Tibial nerve (tissue), 4 donors: Measurements from ENCODE around the gene TOR3A. TPM values are rescaled to one million over a fixed set of nuclear protein-coding genes. Genes with fewer than 3 reads are reported as not detected.

Experiments
- DNase-seq, 2 donors: peaks; one replicate each; pipeline ENCODE4 v3.0.0-alpha.2; 2019; ENCODE audit warnings: low spot score in 2 of 2
- H3K27ac ChIP-seq, 4 donors: fragments of 200-600 bp; sonication (generic) in 3 of 4; one replicate each; pipeline ENCODE4 v1.5.1; 2017 to 2019; ENCODE audit warnings: mild to moderate bottlenecking in 1 of 4
- H3K27me3 ChIP-seq, 2 donors: fragments of 200-600 bp; sonication (generic) in 1 of 2; one replicate each; pipeline versions ENCODE4 v1.5.1 to v1.6.0; 2017 to 2019
- H3K36me3 ChIP-seq, 3 donors: fragments of 200-600 bp; sonication (generic); one replicate each; pipeline ENCODE4 v1.5.1; 2018 to 2019
- H3K4me1 ChIP-seq, 4 donors: fragments of 200-600 bp; sonication (generic) in 3 of 4; one replicate each; pipeline ENCODE4 v1.5.1; 2017 to 2019
- H3K4me3 ChIP-seq, 4 donors: fragments of 200-600 bp; sonication (generic) in 3 of 4; one replicate each; pipeline ENCODE4 v1.5.1; 2017 to 2019; ENCODE audit warnings: mild to moderate bottlenecking in 1 of 4, moderate library complexity in 1 of 4
- H3K9me3 ChIP-seq, 4 donors: fragments of 200-600 bp; sonication (generic) in 3 of 4; one replicate each; pipeline ENCODE4 v1.5.1; 2017 to 2019
- EP300 ChIP-seq, 2 donors: sonication (generic); formaldehyde crosslinking; IDR thresholded peaks; one replicate each; pipeline ENCODE4 v1.6.1; 2017; ENCODE audit warnings: antibody characterized with exemption in 2 of 2, mild to moderate bottlenecking in 1 of 2
- POLR2A ChIP-seq, 2 donors: fragments of 450-650 bp; IDR thresholded peaks; one replicate each; pipeline ENCODE4 v1.6.1; 2017; ENCODE audit warnings: antibody characterized with exemption in 2 of 2, mild to moderate bottlenecking in 2 of 2, moderate library complexity in 2 of 2
- WGBS, 2 donors: methylation state at CpG; one replicate each; pipeline ENCODE4 v1.1.5; 2018; 5-methylcytosine and 5-hydroxymethylcytosine counted together
- total RNA-seq, 4 donors: library from RNA; depleted of rRNA; stranded (reverse); fragments of >200 nt; gene quantifications; one replicate each; pipeline ENCODE4 v1.1.0, GENCODE V29; 2016
- TF ChIP-seq, protein P1 (sequence below), 5 experiments: fragments of 200-600 bp in 3 of 5; fragments of 450-650 bp in 2 of 5; sonication (generic) in 3 of 5; IDR thresholded peaks; one replicate each; pipeline ENCODE4 v1.5.1; 2016 to 2019; ENCODE audit warnings: antibody characterized with exemption in 5 of 5, mild to moderate bottlenecking in 3 of 5, moderate library complexity in 2 of 5

TOR3A gene
- total RNA-seq, 4 donors from 2014 or later: 72.1 to 115 (median 83.3) TPM

DNA sequence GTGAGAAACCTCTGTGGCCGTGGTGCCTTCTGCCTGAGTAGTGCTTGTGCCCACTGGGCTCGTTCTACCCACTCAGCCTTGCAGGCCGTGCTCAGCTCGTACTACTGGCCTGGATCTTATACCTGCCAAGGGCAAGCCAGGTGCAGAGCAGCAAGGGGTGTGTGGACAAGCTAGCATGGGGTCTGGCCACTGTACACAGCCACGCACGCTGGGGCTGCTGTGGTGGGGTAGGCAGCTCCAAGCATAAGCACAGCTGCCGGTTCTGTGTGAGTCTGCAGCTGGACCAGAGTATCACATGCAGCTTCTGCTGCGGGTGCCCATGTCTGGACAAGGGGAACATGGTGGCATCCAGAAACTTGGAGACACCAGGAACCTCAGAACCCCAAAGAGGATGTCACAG, 39.8 kb upstream of the TOR3A start:
- Histone ChIP-seq H3K27me3 (no peaks in the 10 kb centered on the region), H3K4me3 (no peak overlapping the region), H3K27ac (no peak overlapping the region), H3K36me3 (peaks cover 0 to 24% (median 0%) of the 10 kb centered on the region in 3 donors), H3K9me3 (no peaks in the 10 kb centered on the region), H3K4me1 (peaks cover 0 to 30% (median 5%) of the 10 kb centered on the region in 4 donors)
- WGBS, 2 donors: 88 to 94% methylated on average over 8 of the region's 8 CpGs
- TF ChIP-seq, protein P1, sequence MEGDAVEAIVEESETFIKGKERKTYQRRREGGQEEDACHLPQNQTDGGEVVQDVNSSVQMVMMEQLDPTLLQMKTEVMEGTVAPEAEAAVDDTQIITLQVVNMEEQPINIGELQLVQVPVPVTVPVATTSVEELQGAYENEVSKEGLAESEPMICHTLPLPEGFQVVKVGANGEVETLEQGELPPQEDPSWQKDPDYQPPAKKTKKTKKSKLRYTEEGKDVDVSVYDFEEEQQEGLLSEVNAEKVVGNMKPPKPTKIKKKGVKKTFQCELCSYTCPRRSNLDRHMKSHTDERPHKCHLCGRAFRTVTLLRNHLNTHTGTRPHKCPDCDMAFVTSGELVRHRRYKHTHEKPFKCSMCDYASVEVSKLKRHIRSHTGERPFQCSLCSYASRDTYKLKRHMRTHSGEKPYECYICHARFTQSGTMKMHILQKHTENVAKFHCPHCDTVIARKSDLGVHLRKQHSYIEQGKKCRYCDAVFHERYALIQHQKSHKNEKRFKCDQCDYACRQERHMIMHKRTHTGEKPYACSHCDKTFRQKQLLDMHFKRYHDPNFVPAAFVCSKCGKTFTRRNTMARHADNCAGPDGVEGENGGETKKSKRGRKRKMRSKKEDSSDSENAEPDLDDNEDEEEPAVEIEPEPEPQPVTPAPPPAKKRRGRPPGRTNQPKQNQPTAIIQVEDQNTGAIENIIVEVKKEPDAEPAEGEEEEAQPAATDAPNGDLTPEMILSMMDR (IDR thresholded peaks at IDR 0.05): no peak
- no peak for TF ChIP-seq POLR2A (IDR thresholded peaks at IDR 0.05)
- no peak for TF ChIP-seq EP300 (IDR thresholded peaks at IDR 0.05)
- no peak for DNase-seq

DNA sequence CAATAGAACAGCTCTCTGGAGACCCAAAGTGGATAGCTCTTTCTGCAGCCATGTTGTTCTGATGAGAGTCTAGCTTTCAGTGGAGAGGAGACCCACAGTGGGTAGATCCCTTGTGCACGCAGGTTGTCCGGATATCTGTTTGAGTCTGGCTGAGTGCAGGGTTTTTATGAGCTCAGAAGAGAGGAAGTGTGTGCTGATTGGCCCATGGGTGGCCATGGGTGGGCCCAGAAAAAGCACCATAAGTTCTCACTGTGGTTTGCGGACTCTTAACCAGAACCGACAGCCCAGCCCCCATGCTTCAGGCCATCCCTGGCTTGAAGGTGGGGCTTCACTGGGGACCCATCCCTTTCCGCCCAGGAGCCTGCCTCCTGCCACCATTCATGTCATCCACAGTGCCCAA, 39.2 kb upstream of the TOR3A start:
- TF ChIP-seq EP300 (IDR thresholded peaks at IDR 0.05): no peak
- no peak for TF ChIP-seq POLR2A (IDR thresholded peaks at IDR 0.05)
- TF ChIP-seq, protein P1 (IDR thresholded peaks at IDR 0.05): no peak
- DNase-seq: no peak
- Histone ChIP-seq H3K9me3 (no peaks in the 10 kb centered on the region), H3K27ac (no peak overlapping the region), H3K27me3 (no peaks in the 10 kb centered on the region), H3K4me1 (peaks cover 0 to 31% (median 5%) of the 10 kb centered on the region in 4 donors), H3K36me3 (peaks cover 0 to 24% (median 0%) of the 10 kb centered on the region in 3 donors), H3K4me3 (no peak overlapping the region)
- WGBS, 2 donors: 97 to 100% methylated on average over 5 of the region's 5 CpGs

DNA sequence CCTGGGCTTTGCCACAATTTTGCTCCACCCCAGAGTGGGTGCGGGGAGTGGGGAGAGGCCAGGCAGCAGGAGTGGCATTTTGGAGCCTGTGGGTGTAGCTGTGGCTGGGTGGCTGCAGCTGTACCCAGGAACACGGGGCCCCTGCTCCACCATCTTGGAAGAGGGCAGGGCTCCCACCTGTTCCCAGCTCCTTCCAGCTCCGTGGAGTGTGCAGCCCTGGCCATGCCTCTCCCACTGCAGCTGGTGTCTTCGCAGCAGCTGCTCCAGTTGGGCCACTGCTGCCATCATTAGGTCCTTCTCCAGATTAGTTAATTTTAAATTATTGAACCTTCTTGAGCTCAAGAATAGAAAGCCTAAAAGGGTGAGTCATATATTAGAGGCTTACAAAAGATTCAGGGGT, 38.6 kb upstream of the TOR3A start:
- TF ChIP-seq EP300 (IDR thresholded peaks at IDR 0.05): no peak
- no peak for TF ChIP-seq POLR2A (IDR thresholded peaks at IDR 0.05)
- TF ChIP-seq, protein P1 (IDR thresholded peaks at IDR 0.05): no peak
- no peak for DNase-seq
- Histone ChIP-seq H3K9me3 (no peaks in the 10 kb centered on the region), H3K27ac (no peak overlapping the region), H3K27me3 (no peaks in the 10 kb centered on the region), H3K36me3 (peaks cover 0 to 24% (median 0%) of the 10 kb centered on the region in 3 donors), H3K4me3 (no peak overlapping the region), H3K4me1 (peaks cover 0 to 28% (median 5%) of the 10 kb centered on the region in 4 donors)
- 92 to 97% methylated on average over 4 of the region's 4 CpGs for WGBS, 2 donors

DNA sequence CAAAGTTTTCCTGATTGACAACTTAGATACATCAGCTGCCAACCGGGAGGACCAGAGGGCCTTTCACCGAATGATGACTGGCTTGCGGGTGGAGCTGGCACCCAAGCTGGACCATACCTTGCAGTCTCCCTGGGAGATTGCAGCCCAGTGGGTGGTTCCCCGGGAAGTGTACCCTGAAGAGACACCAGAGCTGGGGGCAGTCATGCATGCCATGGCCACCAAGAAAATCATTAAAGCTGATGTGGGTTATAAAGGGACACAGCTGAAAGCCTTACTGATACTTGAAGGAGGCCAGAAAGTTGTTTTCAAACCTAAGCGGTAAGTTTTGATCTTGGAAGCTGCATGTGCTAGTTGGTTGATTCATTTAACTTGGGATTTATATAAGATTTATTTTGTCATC, 38.0 kb upstream of the TOR3A start:
- Histone ChIP-seq H3K27ac (no peak overlapping the region), H3K4me1 (peaks cover 0 to 27% (median 2%) of the 10 kb centered on the region in 4 donors), H3K27me3 (no peaks in the 10 kb centered on the region), H3K9me3 (no peaks in the 10 kb centered on the region), H3K36me3 (peaks cover 0 to 24% (median 0%) of the 10 kb centered on the region in 3 donors), H3K4me3 (no peak overlapping the region)
- no peak for DNase-seq
- WGBS, 2 donors: 97 to 99% methylated on average over 5 of the region's 5 CpGs
- TF ChIP-seq, protein P1 (IDR thresholded peaks at IDR 0.05): no peak
- TF ChIP-seq POLR2A (IDR thresholded peaks at IDR 0.05) (no peak), EP300 (IDR thresholded peaks at IDR 0.05) (no peak)

DNA sequence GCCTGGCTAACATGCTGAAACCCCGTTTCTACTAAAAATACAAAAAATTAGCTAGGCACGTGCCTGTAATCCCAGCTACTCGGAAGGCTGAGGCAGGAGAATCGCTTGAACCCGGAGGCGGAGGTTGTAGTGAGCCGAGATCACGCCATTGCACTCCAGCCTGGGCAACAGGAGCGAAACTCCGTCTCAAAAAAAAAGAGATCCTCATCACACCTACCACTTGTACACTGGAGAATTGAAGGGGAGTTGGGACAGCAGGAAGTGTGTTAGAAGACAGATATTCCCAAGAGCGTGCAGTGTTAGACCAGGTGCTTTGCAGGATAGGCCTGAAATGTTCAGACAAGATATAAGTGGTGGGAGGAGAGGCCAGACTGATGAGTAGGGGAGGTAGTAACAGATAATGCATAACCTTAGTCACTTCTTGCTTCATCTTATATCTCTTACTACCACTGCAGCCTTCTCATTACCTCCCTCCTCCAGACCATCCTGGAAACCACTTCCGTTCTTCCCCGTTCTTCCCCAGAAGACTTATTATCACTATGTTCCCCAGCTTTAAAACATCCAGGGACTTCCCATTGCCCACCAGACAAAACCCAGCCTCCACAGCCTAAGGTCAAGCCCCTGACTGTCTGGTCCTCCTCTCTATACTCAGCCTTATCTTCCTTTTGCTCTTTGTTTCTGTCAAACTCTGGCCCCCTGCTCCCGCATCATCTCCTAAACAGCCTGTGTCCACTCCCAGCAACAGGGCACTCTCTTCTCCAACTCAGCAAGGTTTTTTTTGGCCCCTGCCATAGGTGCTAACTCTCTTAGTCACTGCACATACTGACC, 34.8 kb upstream of the TOR3A start:
- peaks cover 0 to 17% (median 0%) of the 10 kb centered on the region in 4 donors for H3K4me1 ChIP-seq
- no peak overlapping the region for H3K4me3 ChIP-seq
- DNase-seq: no peak
- no peaks in the 10 kb centered on the region for H3K27me3 ChIP-seq
- 87 to 88% methylated on average over 14 of the region's 14 CpGs for WGBS, 2 donors
- TF ChIP-seq POLR2A (IDR thresholded peaks at IDR 0.05) (no peak), EP300 (IDR thresholded peaks at IDR 0.05) (no peak)
- TF ChIP-seq, protein P1 (IDR thresholded peaks at IDR 0.05): no peak
- H3K27ac ChIP-seq: no peak overlapping the region
- no peaks in the 10 kb centered on the region for H3K9me3 ChIP-seq
- H3K36me3 ChIP-seq: peaks cover 0 to 36% (median 0%) of the 10 kb centered on the region in 3 donors
